HG02678 (cell line): Measurements from ENCODE around the gene DES.

Source experiments
- ATAC-seq: cut with Tn5 transposase; IDR thresholded peaks from one replicate; pipeline ENCODE4 v1.9.1; 2021; ENCODE audit warnings: mild to moderate bottlenecking, moderate library complexity; ENCODE audit not compliant: unreplicated experiment

Gene DES

DNA sequence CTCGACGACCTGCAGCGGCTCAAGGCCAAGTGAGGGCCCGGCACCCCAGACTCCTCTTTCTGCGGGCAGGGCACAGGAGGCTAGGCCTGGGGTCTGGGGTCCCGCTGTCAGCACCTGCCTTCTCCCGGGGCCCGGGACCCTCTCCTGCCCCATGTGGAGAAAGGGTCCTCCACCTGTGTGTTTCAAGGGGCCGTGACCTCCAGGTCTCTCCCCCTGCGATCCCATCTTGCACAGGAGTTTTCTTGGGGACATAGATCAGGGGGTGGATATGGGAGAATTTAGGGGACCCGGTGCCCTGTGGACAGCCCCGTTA, 791 bp downstream of the DES start:
- ATAC-seq, result no peak

DNA sequence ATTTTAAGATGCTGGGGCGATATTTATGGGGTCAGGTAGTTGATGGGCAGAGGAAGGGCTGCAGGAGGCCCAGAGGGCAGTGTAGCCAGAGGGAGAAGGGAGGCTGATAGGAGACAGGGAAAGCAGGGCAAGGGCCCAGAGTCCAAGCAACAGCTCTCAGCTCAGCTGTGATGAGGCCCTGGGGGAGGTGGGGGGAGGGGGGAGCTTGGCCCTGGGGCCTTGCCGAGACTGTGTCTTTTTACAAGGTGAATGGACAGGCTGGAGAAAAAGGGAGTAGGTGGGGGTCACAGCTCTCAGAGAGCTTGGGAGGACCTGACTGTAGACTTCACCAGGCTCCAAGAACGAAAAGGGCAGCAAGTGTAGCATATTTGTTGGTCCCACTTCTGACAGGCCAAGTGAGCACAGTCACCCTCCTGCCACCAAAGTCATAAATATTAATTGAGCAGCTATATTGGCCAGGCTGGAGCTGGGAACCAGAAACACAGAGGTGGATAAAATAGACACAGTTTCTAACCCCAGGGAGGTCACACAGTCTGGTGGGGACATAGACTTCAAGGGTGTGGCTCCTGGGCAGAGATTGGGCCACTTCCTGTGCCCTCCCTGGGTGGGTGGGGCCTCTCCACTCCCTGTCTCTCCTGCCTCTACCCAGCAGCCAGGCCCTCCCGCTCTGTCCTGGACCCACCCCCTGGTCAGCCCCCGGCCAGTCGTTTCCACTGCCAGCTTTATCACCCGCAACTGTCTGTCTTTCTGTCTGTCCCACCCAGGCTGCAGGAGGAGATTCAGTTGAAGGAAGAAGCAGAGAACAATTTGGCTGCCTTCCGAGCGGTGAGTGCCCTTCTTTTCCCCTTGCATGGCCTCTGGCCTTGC, 1.4 kb downstream of the DES start:
- ATAC-seq, result no peak

DNA sequence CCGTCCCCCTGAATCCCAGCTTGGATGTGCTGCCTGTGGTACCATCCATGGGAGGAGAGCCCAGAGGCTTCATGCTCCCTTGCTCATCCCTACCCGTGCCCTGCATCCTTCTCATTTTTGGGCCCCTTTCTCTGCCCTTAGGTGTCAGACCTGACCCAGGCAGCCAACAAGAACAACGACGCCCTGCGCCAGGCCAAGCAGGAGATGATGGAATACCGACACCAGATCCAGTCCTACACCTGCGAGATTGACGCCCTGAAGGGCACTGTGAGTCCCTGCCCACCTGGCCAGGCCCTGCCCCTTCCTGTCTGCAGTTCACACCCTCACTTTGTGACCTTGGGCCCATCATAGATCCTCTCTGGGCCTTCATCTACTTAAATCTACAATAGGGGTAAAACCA, 2.5 kb downstream of the DES start:
- ATAC-seq, result no peak

DNA sequence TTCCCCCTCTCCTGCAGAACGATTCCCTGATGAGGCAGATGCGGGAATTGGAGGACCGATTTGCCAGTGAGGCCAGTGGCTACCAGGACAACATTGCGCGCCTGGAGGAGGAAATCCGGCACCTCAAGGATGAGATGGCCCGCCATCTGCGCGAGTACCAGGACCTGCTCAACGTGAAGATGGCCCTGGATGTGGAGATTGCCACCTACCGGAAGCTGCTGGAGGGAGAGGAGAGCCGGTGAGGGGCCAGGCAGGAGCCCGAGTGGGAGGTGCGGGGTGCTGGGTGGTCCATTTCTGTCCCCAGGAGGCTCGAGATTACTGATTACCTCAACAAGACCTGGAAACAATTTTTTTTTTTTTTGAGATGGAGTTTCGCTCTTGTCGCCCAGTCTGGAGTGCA, 3.1 kb downstream of the DES start:
- no peak for ATAC-seq

DNA sequence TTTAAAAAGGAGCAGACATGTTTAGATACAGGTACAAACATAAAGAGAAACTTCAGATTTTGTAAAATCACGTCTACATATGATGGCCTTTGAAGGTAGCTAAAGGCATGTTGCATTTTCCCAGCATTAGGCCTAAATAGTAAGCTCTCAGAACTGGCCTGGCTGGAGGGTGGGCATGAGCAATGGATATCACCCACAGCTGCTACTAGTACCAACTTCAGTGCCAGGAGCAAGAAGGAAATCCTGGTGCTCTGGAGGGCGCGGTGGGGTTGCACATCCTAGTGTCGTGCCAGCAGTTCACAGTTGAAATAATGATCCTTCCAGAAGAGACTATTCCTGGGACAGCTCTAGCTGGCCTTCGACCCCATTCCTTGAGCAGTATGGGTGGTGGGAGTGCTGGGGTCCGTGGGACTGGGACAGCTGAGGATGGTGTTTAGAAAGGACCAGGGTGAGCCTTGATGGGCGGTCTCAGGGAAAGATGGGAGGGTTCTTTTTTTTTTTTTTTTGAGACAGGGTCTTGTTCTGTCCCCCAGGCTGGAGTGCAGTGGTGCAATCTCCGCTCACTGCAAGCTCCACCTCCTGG, 4.9 kb downstream of the DES start:
- no peak for ATAC-seq

DNA sequence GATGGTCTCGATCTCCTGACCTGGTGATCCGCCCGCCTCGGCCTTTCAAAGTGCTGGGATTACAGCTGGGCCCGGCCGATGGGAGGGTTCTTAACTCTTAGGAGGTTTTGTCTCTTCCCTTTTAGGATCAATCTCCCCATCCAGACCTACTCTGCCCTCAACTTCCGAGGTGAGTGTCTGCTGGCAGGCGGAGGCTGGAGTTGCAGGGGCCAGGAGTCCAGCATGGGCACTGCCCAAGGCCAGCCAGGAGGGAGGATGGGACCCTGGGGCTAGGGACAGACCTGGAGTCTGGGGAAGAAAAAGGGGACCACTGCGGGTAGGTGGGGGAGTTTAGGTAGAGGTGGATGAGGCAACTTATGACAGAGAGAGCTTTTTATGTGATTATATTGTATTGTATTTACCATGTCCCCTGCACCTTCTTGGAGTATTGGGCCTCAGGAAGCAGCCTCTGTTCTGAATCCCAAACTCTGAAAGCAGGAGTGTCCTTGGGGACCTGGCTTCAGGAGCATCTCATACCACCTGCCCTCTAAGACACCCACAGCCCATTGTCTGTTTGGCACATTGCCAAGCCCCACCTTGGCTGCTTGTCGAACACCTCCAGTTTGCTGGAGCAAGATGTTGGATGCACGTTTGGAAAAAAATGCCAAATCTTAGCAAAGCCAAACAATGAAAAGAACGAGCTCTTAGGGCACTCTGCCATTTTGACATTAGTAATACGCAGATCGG, 5.6 kb downstream of the DES start:
- ATAC-seq, result no peak

DNA sequence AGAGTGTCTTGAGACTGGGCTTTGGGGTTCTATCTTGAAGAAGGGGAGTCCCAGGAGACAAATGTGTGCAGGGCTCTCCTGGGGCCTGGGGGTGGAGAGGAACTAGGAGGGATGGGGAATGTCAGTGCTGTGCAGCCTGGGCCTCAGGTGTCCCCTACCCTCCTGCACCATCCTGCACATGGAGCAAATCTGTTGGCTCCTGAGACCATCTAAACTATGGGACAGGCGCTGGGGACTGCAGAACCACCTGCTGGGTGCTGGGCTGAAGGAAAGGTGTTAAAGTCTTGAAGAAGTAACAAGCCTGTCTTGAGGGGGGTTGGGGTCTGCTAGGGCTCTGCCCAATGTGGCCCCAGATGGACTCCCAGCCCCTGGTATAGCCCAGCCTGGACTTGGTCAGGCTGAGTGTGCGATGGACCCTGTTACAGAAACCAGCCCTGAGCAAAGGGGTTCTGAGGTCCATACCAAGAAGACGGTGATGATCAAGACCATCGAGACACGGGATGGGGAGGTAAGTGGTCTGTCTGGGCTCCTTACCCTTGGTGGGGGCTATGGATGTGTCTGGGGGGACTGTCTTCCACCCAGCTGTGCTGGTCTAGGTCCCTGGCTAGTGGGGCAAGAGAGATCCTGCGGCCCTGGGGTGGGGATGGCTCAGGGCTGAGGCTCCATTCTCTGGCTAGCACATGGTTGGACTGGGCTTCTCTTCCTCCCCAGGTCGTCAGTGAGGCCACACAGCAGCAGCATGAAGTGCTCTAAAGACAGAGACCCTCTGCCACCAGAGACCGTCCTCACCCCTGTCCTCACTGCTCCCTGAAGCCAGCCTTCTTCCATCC, 7.3 kb downstream of the DES start:
- no peak for ATAC-seq

DNA sequence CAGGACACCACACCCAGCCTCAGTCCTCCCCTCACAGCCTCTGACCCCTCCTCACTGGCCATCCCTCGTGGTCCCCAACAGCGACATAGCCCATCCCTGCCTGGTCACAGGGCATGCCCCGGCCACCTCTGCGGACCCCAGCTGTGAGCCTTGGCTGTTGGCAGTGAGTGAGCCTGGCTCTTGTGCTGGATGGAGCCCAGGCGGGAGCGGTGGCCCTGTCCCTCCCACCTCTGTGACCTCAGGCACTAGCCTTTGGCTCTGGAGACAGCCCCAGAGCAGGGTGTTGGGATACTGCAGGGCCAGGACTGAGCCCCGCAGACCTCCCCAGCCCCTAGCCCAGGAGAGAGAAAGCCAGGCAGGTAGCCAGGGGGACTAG, 7.9 kb downstream of the DES start:
- no peak for ATAC-seq

DNA sequence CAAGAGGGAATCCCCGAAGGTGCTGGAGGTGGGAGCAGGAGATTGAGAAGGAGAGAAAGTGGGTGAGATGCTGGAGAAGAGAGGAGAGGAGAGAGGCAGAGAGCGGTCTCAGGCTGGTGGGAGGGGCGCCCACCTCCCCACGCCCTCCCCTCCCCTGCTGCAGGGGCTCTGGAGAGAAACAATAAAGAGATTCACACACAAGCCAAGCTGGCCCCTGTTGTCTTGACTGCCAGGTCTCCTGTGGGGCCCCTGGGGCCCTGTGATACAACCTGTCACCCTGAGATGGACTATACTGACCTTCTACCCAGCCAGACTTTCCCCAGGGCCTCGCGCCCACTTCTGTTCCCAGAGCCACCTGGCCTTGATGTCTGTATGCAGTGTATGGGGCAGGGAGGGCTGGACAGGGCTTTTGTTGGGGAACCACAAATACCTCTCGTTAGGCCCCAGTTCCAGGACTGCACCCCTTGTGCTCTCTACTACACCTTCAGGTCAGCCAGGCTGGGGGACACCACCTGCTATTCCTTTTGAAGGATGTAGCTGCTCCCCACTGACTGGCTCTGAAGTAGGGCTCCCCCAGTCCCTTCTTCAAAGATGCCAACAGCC, 8.5 kb downstream of the DES start:
- no peak for ATAC-seq

DNA sequence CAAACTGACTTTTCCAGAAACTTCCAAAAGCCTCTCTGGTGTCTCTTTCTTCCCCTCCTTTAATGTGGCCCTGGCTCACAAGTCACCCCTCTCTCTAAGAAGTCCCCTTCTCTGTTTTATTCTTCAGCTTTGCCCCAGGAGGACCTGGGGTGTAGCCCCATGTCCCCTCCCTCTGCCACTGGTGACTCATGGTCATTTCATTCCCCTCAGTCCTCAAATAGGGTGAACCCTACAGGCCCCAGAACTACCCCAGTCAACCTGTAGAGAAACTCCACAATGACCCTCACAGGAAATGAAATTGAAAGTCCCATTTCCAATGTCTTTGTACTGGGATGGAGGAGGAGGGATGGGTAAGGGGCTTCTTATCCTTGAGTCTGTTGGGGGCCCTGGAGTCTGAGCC, 10.3 kb downstream of the DES start:
- no peak for ATAC-seq

DNA sequence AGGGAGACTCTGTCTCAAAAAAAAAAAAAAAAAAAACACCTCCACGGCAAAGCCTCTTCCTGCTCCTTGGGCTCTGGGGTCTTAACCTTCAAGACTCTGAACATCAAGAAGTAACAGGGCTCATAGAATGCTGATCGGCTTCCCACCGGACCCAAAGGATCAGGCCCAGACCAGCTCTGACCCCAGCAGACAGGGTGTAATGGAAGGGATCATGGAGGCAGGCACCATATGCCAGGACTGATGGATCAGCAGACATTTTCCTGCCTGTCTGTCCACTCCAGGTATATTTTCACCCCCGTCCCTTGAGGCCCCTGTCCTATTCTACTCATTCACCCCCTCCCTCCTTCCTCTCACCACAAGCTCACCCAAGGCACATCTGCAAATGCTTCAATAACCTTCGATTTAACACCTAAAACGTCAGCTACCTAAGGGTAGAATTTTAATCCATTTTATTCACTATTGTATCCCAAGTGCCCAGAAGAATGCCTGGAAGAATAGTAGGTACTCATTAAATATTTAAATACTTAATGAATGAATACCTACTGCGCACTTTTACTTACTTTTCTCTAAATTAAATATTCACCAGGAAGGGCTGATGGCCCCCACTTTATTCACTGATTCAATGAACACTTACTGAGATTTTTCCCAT, 11.9 kb downstream of the DES start:
- ATAC-seq, result no peak

DNA sequence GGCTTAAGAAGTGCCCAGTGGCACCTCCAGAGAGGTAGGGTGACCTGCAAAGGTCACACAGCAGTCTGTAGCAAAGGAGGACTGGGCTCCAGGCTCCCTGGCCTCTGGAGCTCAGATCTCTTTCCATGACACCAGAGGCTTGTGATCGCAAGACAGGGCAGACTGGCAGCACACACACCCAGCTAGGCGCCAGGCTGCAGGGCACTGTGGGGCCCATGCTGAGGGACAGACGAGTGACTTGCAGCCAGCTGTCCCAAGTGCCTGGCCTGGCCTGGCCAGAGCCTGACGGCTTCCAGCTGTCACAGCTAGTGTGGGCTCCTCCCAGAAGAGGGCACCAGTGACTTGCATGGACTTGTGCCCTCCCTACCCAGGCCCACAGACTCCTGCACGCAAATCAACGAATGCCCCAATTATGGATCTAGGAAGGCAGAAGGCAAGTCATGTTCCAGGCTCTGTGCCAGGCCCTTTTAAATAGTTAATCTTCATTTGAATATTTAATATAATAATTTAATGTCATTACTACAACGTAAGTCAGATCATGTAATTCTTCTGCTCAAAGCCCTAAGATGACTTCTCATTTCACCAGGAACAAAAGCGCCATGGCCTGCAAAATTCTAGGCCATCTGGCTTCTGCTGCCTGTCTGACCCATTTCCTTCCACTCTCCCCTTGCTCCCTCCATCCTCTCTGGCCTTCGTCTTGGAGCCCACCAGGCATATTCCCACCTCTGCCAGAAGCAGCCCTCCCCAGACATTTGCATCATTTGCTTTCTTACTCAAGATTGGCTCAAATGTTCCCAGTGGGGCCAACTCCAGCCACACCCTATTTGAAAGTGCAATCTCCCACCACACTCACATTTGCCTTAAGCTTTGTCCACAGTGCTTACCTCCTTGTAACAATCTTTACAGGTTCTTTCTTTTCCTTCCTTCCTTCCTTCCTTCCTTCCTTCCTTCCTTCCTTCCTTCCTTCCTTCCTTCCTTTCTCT, 12.7 kb downstream of the DES start:
- ATAC-seq, result no peak

DNA sequence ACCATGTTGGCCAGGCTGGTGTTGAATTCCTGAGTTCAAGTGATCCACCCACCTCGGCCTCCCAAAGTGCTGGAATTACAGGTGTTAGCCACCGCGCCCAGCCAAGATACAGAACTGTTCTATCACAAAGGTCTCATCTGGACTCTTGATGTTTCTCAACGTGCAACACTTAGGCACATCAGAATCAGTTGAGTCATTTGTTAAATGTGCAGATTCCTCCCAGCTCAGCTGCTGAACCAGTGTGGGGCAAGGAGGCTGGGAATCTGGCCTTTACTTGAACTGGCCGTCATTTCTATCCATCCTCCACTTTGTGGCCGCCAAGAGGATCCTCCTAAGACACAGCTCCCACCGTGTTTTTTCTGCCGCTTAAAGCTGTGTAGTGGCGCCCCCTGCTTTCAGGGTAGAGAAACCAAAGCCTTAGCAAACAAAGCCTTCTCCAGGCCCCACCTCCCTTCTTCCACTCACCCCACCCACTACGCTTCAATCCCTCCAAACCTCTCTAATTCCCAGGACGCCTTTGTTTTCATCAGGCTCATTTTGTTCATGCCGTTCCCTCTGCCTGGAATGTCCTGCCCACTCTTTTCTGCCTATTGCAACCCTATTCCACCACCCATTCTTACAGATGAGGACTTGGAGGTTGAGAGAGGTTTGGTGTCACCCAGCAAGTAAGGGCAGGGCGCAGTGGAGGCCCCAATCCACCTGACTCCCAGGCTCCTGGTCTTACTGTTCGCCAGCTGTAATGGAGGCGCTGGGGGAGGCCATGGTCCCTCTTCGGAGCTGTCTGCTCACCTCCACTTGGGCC, 15.7 kb downstream of the DES start:
- no peak for ATAC-seq

DNA sequence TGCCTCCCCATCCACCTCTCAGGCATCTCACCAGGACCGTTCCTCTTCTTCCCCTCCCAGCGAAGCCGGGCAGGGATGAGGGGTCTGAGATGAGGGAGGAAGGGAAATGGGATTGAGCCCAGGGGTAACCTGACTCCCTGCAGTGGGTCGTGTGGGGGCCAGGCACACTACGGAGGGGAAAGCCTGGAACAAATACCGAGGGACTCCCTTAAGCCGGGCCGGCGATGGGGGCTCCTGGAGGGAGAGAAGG, 16.2 kb downstream of the DES start:
- no peak for ATAC-seq

DNA sequence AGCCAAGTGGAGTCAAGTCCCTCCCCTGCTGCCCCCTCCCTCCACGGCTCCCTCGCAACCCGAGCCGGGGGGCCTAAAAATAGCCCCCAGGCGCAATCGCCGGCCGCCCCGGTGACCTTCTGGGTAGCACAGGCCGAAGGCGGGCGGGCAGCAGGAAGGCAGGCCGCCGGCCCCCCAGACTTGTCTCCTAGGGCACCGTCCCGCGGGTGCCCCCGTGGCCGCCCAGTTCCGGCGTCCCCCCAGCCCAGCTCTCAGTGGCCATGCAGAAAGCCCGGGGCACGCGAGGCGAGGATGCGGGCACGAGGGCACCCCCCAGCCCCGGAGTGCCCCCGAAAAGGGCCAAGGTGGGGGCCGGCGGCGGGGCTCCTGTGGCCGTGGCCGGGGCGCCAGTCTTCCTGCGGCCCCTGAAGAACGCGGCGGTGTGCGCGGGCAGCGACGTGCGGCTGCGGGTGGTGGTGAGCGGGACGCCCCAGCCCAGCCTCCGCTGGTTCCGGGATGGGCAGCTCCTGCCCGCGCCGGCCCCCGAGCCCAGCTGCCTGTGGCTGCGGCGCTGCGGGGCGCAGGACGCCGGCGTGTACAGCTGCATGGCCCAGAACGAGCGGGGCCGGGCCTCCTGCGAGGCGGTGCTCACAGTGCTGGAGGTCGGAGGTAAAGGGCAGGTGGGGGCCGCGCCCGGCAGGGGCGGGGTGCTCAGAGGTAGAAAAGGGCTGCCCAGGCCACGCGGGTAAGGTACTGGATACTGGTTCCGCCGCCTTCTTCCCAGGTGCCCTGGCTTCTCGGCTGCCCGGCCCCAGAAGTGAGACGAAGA, 16.7 kb downstream of the DES start, which contains the start of gene SPEG:
TSS of gene SPEG (plus strand) at position 126 of the 808 bp plus-strand sequence. CDS start at position 261, 135 bp downstream.
- no peak for ATAC-seq

DNA sequence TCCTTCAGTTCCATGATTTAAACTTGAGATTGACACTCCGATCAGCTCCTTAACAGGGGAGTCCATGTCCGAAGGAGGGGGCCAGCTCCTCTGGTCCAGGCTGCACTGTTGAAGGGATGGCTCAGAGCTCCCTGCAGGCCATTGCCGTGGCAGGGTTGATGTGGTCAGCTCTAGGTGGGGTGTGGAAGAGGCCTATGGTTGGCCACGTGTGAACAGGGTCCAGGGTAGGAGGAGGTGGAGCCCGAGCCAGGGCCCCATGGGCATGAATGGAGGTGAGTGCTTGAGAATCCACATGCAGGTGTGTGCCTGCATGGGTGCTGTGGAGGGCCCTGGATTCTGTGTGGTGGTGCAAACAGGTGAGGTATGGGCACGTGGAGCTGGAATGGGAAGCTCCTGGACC, 17.5 kb downstream of the DES start:
- no peak for ATAC-seq

DNA sequence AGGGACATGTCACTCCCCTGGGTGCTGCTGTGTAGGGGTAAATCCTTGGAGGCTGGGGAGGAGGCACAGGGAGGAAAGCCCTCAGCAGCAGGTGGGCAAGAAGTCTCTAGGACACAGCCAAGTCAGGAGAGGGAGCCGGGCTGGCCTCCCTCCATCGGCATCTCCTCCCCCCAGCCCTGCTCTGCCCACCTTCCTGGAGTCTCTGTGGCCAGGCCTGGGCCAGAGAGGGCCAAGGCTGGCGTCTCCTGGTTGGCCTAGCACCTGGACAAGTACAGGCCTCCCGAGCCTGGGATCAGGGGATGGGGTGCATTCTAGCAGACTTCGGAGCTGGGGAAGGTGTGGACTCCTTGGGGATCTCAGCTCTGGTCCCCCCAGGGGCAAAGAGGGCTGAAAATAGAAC, 18.3 kb downstream of the DES start:
- ATAC-seq, result no peak

DNA sequence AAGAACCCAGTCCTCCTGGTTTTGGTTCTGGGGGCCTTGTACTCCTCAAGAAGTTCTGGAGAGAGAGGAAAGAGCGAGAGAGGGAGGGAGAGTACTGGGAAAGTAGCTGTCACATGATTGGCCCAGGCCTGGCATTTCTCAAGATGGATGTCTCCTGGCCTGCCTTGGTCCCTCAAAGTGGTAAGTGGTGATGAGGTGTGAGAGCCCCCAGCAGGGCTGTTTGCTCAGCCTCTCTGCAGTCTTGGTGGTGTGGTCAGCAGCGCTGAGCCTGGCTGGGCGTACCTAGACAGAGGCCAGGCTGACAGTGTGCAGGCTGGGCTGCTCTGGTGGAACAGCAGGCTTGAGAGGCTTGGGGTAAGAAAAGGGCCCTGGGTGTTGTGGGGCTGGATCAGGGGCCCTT, 19.0 kb downstream of the DES start:
- no peak for ATAC-seq
